Measurements from ENCODE around the gene PDPR. TPM values are rescaled to one million over a fixed set of nuclear protein-coding genes. Genes with fewer than 3 reads are reported as not detected.

The PDPR gene
- total RNA-seq, 1 experiment from 2014 or later: 26.9 TPM

DNA sequence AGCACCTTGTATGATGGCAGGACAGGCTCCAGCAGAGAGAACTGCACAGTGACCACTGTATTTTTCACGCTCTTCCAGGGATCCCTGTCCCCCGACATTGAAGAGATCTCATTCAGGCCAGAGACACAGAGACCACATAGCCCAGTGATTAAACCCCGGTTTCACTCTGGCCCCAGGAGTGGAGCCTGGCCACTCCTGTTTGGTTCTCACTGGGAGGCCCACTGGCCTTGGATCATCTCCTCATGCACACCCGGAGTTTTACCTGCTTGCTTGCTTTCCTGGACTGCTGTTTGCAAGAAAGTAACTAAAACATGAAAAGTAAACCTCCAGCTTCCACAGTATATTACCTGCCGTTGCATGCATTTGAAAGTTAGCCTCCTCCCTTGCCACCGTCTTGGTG is 46.3 kb downstream of the PDPR start:
- DNase-seq (ENCODE audit: low read depth, low spot score) (no peak), ATAC-seq (no peak)
- no TSS peak for BruUV-seq (replicated peaks)
- CTCF ChIA-PET: no interaction called here
- no peaks in the 10 kb centered on the region; the same call in 1 of the 2 replicates for H3K4me1 ChIP-seq (ENCODE audit: control insufficient read depth, insufficient read depth, low read length)
- H3K27ac ChIP-seq (ENCODE audit: low read length): no peak overlapping the region
- peaks cover 13% of the 10 kb centered on the region for H3K36me3 ChIP-seq (ENCODE audit: control insufficient read depth, insufficient read depth, low read length)
- TF ChIP-seq, protein P1, sequence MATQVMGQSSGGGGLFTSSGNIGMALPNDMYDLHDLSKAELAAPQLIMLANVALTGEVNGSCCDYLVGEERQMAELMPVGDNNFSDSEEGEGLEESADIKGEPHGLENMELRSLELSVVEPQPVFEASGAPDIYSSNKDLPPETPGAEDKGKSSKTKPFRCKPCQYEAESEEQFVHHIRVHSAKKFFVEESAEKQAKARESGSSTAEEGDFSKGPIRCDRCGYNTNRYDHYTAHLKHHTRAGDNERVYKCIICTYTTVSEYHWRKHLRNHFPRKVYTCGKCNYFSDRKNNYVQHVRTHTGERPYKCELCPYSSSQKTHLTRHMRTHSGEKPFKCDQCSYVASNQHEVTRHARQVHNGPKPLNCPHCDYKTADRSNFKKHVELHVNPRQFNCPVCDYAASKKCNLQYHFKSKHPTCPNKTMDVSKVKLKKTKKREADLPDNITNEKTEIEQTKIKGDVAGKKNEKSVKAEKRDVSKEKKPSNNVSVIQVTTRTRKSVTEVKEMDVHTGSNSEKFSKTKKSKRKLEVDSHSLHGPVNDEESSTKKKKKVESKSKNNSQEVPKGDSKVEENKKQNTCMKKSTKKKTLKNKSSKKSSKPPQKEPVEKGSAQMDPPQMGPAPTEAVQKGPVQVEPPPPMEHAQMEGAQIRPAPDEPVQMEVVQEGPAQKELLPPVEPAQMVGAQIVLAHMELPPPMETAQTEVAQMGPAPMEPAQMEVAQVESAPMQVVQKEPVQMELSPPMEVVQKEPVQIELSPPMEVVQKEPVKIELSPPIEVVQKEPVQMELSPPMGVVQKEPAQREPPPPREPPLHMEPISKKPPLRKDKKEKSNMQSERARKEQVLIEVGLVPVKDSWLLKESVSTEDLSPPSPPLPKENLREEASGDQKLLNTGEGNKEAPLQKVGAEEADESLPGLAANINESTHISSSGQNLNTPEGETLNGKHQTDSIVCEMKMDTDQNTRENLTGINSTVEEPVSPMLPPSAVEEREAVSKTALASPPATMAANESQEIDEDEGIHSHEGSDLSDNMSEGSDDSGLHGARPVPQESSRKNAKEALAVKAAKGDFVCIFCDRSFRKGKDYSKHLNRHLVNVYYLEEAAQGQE (IDR thresholded peaks at IDR 0.05; ENCODE audit: insufficient read depth in 1 of 2, low read depth in 2 of 2, low read length in 1 of 2): no peak
- TF ChIP-seq POLR2AphosphoS5 (IDR thresholded peaks at IDR 0.05; ENCODE audit: low read depth, low read length) (no peak), CTCF (IDR thresholded peaks at IDR 0.05) (no peak), TCF7L2 (IDR thresholded peaks at IDR 0.05; ENCODE audit: low read depth, low read length) (no peak), SIN3A (IDR thresholded peaks at IDR 0.05; ENCODE audit: borderline replicate concordance, insufficient read depth, low read depth, low read length) (no peak)
- POLR2A ChIA-PET: no interaction called here
- in situ Hi-C loops (cut with HindIII; ENCODE audit: low pct_unique_long_range_greater_than_20kb, low sequenced_read_pairs) (no loop called here), intact Hi-C loops (cut with micrococcal nuclease; ENCODE audit: unreplicated experiment) (no loop called here)
- no peak overlapping the region for H3K4me3 ChIP-seq (ENCODE audit: low read depth in 2 of 2, low read length in 2 of 2)
- H3K27me3 ChIP-seq (ENCODE audit: control insufficient read depth, insufficient read depth, low read length): no peaks in the 10 kb centered on the region
- H3K9me3 ChIP-seq (ENCODE audit: control insufficient read depth, insufficient read depth, low read depth, low read length): no peaks in the 10 kb centered on the region

- in situ Hi-C loops (cut with HindIII; ENCODE audit: low pct_unique_long_range_greater_than_20kb, low sequenced_read_pairs): no loop called here
- DNase-seq (ENCODE audit: low read depth, low spot score): no peak
- no peaks in the 10 kb centered on the region for H3K27me3 ChIP-seq (ENCODE audit: control insufficient read depth, insufficient read depth, low read length)
- TF ChIP-seq TCF7L2 (IDR thresholded peaks at IDR 0.05; ENCODE audit: low read depth, low read length): no peak
- TF ChIP-seq SIN3A (IDR thresholded peaks at IDR 0.05; ENCODE audit: borderline replicate concordance, insufficient read depth, low read depth, low read length): no peak
- no peak for TF ChIP-seq POLR2AphosphoS5 (IDR thresholded peaks at IDR 0.05; ENCODE audit: low read depth, low read length)
- TF ChIP-seq CTCF (IDR thresholded peaks at IDR 0.05): no peak
- TF ChIP-seq, protein P1 (IDR thresholded peaks at IDR 0.05; ENCODE audit: insufficient read depth in 1 of 2, low read depth in 2 of 2, low read length in 1 of 2): no peak
- no peak for ATAC-seq
- intact Hi-C loops (cut with micrococcal nuclease; ENCODE audit: unreplicated experiment): no loop called here
- H3K36me3 ChIP-seq (ENCODE audit: control insufficient read depth, insufficient read depth, low read length): peaks cover 13% of the 10 kb centered on the region
- H3K4me3 ChIP-seq (ENCODE audit: low read depth in 2 of 2, low read length in 2 of 2): no peak overlapping the region
- BruUV-seq (replicated peaks): no TSS peak
- CTCF ChIA-PET: no interaction called here
- no peaks in the 10 kb centered on the region for H3K9me3 ChIP-seq (ENCODE audit: control insufficient read depth, insufficient read depth, low read depth, low read length)
- no peaks in the 10 kb centered on the region; the same call in 1 of the 2 replicates for H3K4me1 ChIP-seq (ENCODE audit: control insufficient read depth, insufficient read depth, low read length)
- no peak overlapping the region for H3K27ac ChIP-seq (ENCODE audit: low read length)
- POLR2A ChIA-PET: no interaction called here
These were observed 46.7 kb downstream of the PDPR start for GRCh38 chr16:70160821-70161220.
